ENCODE measurements around the gene PARD6G.

DNA sequence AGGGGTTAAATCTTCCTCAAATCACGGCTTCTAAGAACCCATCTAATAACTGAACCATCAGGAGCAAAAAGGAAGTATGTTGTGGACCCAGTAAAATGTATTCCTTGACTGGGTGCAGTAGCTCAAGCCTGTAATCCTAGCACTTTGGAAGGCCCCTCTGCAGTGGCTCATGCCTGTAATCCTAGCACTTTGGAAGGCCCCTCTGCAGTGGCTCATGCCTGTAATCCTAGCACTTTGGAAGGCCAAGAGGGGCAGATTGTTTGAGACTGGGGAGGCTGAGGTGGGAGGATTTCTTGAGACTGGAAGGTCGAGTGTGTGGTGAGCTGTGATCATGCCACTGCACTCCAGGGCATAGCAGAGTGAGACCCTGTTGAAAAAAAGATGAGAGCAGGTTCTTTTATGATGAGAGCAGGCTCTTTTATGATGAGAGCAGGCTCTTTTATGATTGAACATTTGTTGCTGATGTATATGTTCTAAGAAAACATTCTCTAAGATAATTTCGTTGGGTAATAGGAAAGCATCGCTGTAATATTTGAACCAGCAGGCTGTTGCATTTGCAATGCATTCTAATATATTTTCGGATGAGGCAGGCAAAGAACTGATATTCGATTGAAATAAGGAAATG lies 3.5 kb upstream of the PARD6G start:
- TF ChIP-seq, protein P1, sequence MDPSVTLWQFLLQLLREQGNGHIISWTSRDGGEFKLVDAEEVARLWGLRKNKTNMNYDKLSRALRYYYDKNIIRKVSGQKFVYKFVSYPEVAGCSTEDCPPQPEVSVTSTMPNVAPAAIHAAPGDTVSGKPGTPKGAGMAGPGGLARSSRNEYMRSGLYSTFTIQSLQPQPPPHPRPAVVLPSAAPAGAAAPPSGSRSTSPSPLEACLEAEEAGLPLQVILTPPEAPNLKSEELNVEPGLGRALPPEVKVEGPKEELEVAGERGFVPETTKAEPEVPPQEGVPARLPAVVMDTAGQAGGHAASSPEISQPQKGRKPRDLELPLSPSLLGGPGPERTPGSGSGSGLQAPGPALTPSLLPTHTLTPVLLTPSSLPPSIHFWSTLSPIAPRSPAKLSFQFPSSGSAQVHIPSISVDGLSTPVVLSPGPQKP (CRISPR knock-in tag; IDR thresholded peaks at IDR 0.05) = no peak
- TF ChIP-seq ZZZ3 (IDR thresholded peaks at IDR 0.05) (no peak), NCOA1 (IDR thresholded peaks at IDR 0.05; ENCODE audit: low read depth) (no peak), ZBTB40 (IDR thresholded peaks at IDR 0.05) (no peak), ZBTB40 (CRISPR knock-in tag; IDR thresholded peaks at IDR 0.05) (no peak), ZFP36 (IDR thresholded peaks at IDR 0.05; ENCODE audit: low read depth, low read length, partially characterized antibody) (no peak), MYC (IDR thresholded peaks at IDR 0.05; ENCODE audit: low read depth, low read length) (no peak), MYC (CRISPR knock-in tag; IDR thresholded peaks at IDR 0.05; ENCODE audit: borderline replicate concordance, low read depth) (no peak)
